Measurements from ENCODE around the gene RABAC1. TPM values are rescaled to one million over a fixed set of nuclear protein-coding genes. Genes with fewer than 3 reads are reported as not detected.

Gene RABAC1
- total RNA-seq, 4 donors from 2014 or later = 168 to 206 (median 199) TPM

DNA sequence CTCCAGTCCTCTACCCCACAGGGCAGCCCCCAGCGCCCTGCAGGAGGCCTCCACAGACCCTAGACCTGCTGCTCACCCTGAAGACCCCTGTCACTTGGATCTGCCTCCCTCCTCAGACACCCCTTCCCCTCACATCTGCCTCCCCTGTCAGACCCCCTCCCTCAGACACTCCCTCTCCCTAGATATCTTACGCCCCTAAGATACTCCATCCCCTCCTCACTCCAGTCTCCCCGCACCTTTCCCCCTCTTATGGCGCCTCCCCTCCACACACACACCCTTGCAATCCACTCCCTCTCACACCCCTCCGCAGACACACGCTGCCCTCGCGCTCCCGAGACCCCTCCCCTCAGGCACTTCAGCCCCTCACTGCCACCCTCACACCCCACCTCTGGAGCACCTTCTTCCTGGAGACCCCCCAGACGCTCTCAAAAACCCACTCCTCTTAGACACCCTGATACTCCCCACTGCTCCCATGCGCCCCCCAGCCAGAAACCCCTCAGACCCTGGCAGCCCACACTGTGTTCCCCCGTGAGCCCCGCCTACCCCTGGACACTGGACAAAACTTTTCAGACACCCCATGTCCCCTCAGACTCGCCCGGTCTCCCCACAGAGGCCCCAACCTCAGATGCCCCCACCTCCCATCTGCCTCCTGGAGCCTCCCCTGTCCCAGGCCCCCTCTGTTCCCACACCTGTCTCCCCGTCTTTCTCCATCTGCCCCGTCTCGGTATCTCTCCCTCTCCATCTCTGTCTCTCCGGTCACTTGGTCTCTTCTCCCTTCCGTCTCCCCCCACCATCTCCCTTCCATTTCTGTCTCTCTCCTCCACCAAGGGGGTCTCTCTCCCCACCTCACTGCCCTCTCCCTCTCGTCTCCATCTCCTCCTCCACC, 45.3 kb downstream of the RABAC1 start:
- Histone ChIP-seq H3K36me3 (no peaks in the 10 kb centered on the region), H3K9me3 (no peaks in the 10 kb centered on the region), H3K27me3 (peaks cover 0 to 71% of the 10 kb centered on the region in 2 donors), H3K4me3 (no peak overlapping the region), H3K4me1 (peaks cover 0 to 18% (median 6%) of the 10 kb centered on the region in 4 donors), H3K27ac (no peak overlapping the region)
- DNase-seq (ENCODE audit: low spot score in 2 of 2) = no peak
- TF ChIP-seq POLR2A (IDR thresholded peaks at IDR 0.05) (no peak), EP300 (IDR thresholded peaks at IDR 0.05) (no peak)
- TF ChIP-seq, protein P1, sequence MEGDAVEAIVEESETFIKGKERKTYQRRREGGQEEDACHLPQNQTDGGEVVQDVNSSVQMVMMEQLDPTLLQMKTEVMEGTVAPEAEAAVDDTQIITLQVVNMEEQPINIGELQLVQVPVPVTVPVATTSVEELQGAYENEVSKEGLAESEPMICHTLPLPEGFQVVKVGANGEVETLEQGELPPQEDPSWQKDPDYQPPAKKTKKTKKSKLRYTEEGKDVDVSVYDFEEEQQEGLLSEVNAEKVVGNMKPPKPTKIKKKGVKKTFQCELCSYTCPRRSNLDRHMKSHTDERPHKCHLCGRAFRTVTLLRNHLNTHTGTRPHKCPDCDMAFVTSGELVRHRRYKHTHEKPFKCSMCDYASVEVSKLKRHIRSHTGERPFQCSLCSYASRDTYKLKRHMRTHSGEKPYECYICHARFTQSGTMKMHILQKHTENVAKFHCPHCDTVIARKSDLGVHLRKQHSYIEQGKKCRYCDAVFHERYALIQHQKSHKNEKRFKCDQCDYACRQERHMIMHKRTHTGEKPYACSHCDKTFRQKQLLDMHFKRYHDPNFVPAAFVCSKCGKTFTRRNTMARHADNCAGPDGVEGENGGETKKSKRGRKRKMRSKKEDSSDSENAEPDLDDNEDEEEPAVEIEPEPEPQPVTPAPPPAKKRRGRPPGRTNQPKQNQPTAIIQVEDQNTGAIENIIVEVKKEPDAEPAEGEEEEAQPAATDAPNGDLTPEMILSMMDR (IDR thresholded peaks at IDR 0.05) = no peak
- WGBS, 2 donors = 7 to 9% methylated on average over 20 to 21 of the region's 21 CpGs

DNA sequence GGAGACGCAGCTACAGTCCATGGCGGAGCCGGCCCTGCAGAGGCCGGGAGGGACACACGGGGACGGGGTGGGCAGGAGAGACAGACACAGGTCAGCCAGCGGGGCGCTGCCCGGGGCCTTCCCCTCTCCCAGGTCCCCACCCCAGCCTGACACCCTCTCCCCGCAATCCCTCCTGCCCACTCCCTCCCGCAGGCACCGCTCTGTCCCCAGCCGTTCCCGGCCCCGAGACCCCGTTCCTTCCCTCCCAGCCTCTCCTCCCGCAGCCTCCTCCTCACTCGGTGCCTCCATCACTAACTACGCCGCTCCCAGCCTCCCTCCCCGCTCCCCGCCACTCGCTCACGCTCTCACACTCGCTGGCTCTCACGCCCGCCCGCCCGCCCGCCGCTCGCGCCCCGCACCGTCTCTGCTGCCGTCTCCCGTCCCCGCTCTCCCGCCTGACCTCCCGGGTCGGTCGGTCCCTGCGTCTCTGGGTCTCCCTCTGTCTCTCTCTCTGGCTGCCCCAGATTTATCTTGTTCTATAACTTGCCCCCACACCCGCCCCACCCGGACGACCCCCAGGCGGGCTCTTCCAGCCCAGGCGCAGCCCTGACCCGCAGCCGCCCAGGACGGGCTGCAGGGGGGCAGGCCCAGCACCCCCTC, 46.1 kb downstream of the RABAC1 start:
- H3K27me3 ChIP-seq = peaks cover 0 to 64% of the 10 kb centered on the region in 2 donors
- H3K36me3 ChIP-seq = peaks cover 0 to 4% (median 0%) of the 10 kb centered on the region in 3 donors
- H3K27ac ChIP-seq = no peak overlapping the region
- H3K4me1 ChIP-seq = peaks cover 0 to 18% (median 6%) of the 10 kb centered on the region in 4 donors
- no peak for TF ChIP-seq EP300 (IDR thresholded peaks at IDR 0.05)
- TF ChIP-seq, protein P1 (IDR thresholded peaks at IDR 0.05) = no peak
- TF ChIP-seq POLR2A (IDR thresholded peaks at IDR 0.05) = no peak
- no peak overlapping the region for H3K4me3 ChIP-seq
- H3K9me3 ChIP-seq = no peaks in the 10 kb centered on the region
- no peak for DNase-seq (ENCODE audit: low spot score in 2 of 2)
- WGBS, 2 donors = 1 to 2% methylated on average over 43 to 51 of the region's 51 CpGs

DNA sequence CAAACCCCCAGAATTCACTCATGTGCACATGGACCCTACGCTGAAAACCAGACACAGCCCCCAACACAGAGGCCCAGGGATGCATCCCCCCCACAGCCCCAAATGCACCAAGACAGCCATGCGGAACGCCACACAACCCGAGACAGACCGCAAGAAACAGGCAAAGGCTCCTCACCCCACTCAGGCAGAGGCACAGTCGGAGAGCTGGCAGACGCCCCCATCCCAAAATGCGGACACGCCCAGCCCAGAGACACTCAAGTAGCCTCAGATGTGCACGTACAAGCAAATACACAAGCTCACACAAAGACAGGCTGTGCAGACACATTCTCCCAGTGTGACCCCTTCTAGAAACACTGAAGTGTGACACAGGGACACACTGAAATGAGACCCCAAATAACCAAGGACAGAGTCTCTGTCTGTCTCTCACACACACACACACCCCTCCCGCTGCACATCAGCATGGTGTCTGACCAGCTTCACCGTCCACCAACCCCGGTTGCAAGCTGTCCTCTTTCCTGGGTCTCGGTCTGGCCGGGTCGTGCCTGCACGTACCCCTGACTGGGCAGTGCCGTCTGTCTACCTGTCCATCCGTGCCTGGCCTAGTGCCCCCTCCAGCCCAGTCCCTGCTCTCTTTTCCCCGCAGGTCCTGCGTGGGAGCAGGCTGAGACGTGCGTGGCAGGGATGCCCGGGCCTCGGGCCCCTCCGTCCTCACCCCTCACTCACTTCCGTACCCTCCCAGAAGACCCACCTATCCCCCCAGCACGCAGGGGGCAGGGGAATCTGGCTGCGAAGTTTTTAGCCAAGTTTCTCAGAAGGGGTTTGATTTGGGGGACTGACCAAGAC, 47.0 kb downstream of the RABAC1 start:
- no peaks in the 10 kb centered on the region for H3K9me3 ChIP-seq
- H3K4me1 ChIP-seq = peaks cover 0 to 18% (median 6%) of the 10 kb centered on the region in 4 donors
- H3K27me3 ChIP-seq = peaks cover 0 to 55% of the 10 kb centered on the region in 2 donors
- DNase-seq (ENCODE audit: low spot score in 2 of 2) = no peak
- H3K27ac ChIP-seq = no peak overlapping the region
- TF ChIP-seq, protein P1 (IDR thresholded peaks at IDR 0.05) = no peak
- TF ChIP-seq EP300 (IDR thresholded peaks at IDR 0.05) = no peak
- H3K36me3 ChIP-seq = peaks cover 0 to 13% (median 0%) of the 10 kb centered on the region in 3 donors
- H3K4me3 ChIP-seq = no peak overlapping the region
- WGBS, 2 donors = 12 to 13% methylated on average over 15 to 21 of the region's 29 CpGs

DNA sequence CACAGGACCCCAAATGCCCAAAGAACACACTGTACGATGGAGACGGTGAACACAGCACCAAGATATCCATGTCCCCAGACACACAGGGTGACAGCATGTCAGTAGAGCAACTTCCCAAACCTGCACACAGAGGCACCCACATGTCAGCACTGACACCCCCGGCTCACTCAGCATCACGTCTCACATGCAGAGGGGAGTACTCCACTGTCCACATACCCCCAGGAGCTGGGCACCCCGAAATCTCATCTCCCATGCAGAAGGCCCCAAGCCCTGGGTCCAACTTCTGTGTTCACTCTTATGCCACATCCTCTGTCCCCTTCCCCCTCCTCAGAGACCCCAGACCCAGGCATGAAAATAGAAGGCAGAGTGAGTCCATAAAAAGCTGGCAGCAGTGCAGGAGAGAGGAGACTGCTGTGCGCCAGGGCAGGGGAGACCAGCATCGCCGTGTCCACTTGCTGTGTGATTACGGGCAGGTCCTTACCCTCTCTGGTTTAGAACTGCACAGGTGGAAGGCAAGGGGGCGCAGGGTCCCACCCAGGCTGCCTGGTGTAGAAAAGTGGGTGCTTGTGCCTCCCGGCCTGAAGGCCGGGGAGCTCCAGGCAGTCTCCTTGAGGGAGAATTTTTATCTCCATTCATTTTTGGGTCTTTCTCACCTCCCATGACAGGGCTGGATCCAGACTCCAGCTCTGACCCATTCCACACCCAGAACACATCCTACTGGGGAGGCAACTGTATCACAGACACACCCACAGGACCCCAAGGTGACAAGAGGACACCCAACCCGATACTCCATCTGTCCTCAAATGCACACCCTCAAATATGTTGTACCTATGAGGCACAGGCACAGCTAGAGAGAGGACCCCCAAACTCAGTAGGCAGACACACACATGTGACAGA, 47.9 kb downstream of the RABAC1 start:
- H3K4me3 ChIP-seq = no peak overlapping the region
- no peak overlapping the region for H3K27ac ChIP-seq
- H3K9me3 ChIP-seq = no peaks in the 10 kb centered on the region
- peaks cover 0 to 18% (median 6%) of the 10 kb centered on the region in 4 donors for H3K4me1 ChIP-seq
- no peak for DNase-seq (ENCODE audit: low spot score in 2 of 2)
- peaks cover 0 to 46% of the 10 kb centered on the region in 2 donors for H3K27me3 ChIP-seq
- TF ChIP-seq, protein P1 (IDR thresholded peaks at IDR 0.05) = no peak
- TF ChIP-seq EP300 (IDR thresholded peaks at IDR 0.05) = no peak
- TF ChIP-seq POLR2A (IDR thresholded peaks at IDR 0.05) = no peak
- WGBS, 2 donors = 55 to 62% methylated on average over 11 to 13 of the region's 13 CpGs
- H3K36me3 ChIP-seq = peaks cover 0 to 22% (median 2%) of the 10 kb centered on the region in 3 donors

Measured in tibial nerve (tissue), 4 donors.